ENCODE data around the gene PINLYP.
A peak's percentile ranks its signal among the peaks of the same experiment; 100 is the strongest.
"Not testable (repeated sequence)": the region's sequence is repeated elsewhere in the genome, so short reads cannot be mapped to it uniquely, and the experiment has no call there.

PINLYP gene

GRCh38 chr19:43575156-43575950 lies at the start of gene PINLYP, which contains the start of gene XRCC1:
TSS of gene PINLYP (plus strand) at chr19:43575801. CDS start at chr19:43577192, 1,391 bp downstream.
TSS of gene XRCC1 (minus strand) at chr19:43575527. CDS start at chr19:43575458, 69 bp downstream.
- peak; percentile 97 for DNase-seq

- DNase-seq: peak; percentile 42
These were observed 49.5 kb upstream of the PINLYP start for GRCh38 chr19:43525836-43526771.

GRCh38 chr19:43526884-43527859 lies 48.4 kb upstream of the PINLYP start, which contains the start of gene ETHE1:
TSS of gene ETHE1 (minus strand) at chr19:43527201. CDS start at chr19:43527177, 24 bp downstream.
- peak; percentile 74 for DNase-seq

- peak; percentile 21 for DNase-seq
These were observed 47.6 kb upstream of the PINLYP start for GRCh38 chr19:43527860-43528622.

GRCh38 chr19:43532571-43532961 lies 43.0 kb upstream of the PINLYP start:
- no peak for DNase-seq

- DNase-seq: peak; percentile 85
These were observed 42.5 kb upstream of the PINLYP start, which contains the start of gene ZNF575 for GRCh38 chr19:43532962-43533545. TSS of gene ZNF575 (plus strand) at chr19:43533188. CDS start at chr19:43534423, 1,235 bp downstream.

- peak; percentile 92 for DNase-seq
These were observed 41.9 kb upstream of the PINLYP start for GRCh38 chr19:43533546-43534304.

- DNase-seq: no peak
These were observed 41.2 kb upstream of the PINLYP start for GRCh38 chr19:43534305-43534815.

GRCh38 chr19:43534816-43535761 lies 40.5 kb upstream of the PINLYP start:
- peak; percentile 25 for DNase-seq

- DNase-seq: no peak
These were observed 36.7 kb upstream of the PINLYP start for GRCh38 chr19:43538922-43539321.

GRCh38 chr19:43540381-43540780 lies 35.2 kb upstream of the PINLYP start:
- DNase-seq: no peak

GRCh38 chr19:43541920-43542650 lies 33.5 kb upstream of the PINLYP start:
- no peak for DNase-seq

- DNase-seq: no peak
These were observed 31.5 kb upstream of the PINLYP start for GRCh38 chr19:43544077-43544476.

GRCh38 chr19:43545276-43545675 lies 30.3 kb upstream of the PINLYP start:
- no peak for DNase-seq

GRCh38 chr19:43545981-43546380 lies 29.6 kb upstream of the PINLYP start:
- no peak for DNase-seq

- DNase-seq: no peak
These were observed 29.0 kb upstream of the PINLYP start for GRCh38 chr19:43546581-43546980.

GRCh38 chr19:43547926-43548325 lies 27.7 kb upstream of the PINLYP start:
- not testable (repeated sequence) for DNase-seq

GRCh38 chr19:43548706-43549105 lies 26.9 kb upstream of the PINLYP start:
- no peak for DNase-seq
